Neural progenitor cell (in vitro differentiated cells): ENCODE data around the gene DNAH9. TPM values are rescaled to one million over a fixed set of nuclear protein-coding genes. Genes with fewer than 3 reads are reported as not detected.

Source experiments
- DNase-seq: peaks from one replicate; pipeline ENCODE4 v3.0.0-alpha.2; 2016; ENCODE audit warnings: low spot score
- H2AFZ ChIP-seq: fragments of 200-600 bp; sonication (generic); replicated peaks from 2 replicates; pipeline ENCODE4 v1.6.1; 2016; ENCODE audit warnings: antibody characterized with exemption
- H3F3A ChIP-seq: fragments of 200-600 bp; sonication (generic); 2 replicates; pipeline ENCODE4 v1.6.1; 2016; ENCODE audit warnings: antibody characterized with exemption, low read depth
- H3K27ac ChIP-seq: fragments of 200-600 bp; sonication (generic); 2 replicates; pipeline ENCODE4 v1.5.1; 2016; ENCODE audit warnings: mild to moderate bottlenecking
- H3K27me3 ChIP-seq: fragments of 200-600 bp; sonication (generic); 2 replicates; pipeline ENCODE4 v1.6.1; 2016; ENCODE audit warnings: mild to moderate bottlenecking, moderate library complexity
- H3K36me3 ChIP-seq: fragments of 200-600 bp; sonication (generic); 2 replicates; pipeline ENCODE4 v1.5.1; 2016
- H3K4me1 ChIP-seq: fragments of 200-600 bp; sonication (generic); 2 replicates; pipeline ENCODE4 v1.6.1; 2016; ENCODE audit warnings: mixed run types
- H3K4me2 ChIP-seq: fragments of 200-600 bp; sonication (generic); 2 replicates; pipeline ENCODE4 v1.6.1; 2016
- H3K4me3 ChIP-seq: fragments of 200-600 bp; sonication (generic); 2 replicates; pipeline ENCODE4 v1.5.1; 2016
- H3K79me2 ChIP-seq: fragments of 200-600 bp; sonication (generic); 2 replicates; pipeline ENCODE4 v1.6.1; 2016; ENCODE audit warnings: low read depth
- H3K9ac ChIP-seq: fragments of 200-600 bp; sonication (generic); 2 replicates; pipeline ENCODE4 v1.6.1; 2016
- H3K9me3 ChIP-seq: fragments of 200-600 bp; sonication (generic); 2 replicates; pipeline ENCODE4 v1.5.1; 2016; ENCODE audit warnings: low read depth
- H4K20me1 ChIP-seq: fragments of 200-600 bp; sonication (generic); 2 replicates; pipeline ENCODE4 v1.6.1; 2016; ENCODE audit warnings: low read depth
- H3K27ac Mint-ChIP-seq: 3 replicates; pipeline ENCODE4 v1.8.0; 2021; ENCODE audit warnings: mixed read lengths
- H3K27me3 Mint-ChIP-seq: 2 replicates; pipeline ENCODE4 v1.8.0; 2022; ENCODE audit warnings: low read depth, mild to moderate bottlenecking, inconsistent platforms, moderate library complexity, mixed read lengths; ENCODE audit not compliant: insufficient read depth
- H3K36me3 Mint-ChIP-seq: 3 replicates; pipeline ENCODE4 v1.8.0; 2021; ENCODE audit warnings: mixed read lengths
- H3K4me1 Mint-ChIP-seq: 3 replicates; pipeline ENCODE4 v1.8.0; 2021; ENCODE audit warnings: mixed read lengths
- H3K4me3 Mint-ChIP-seq: 3 replicates; pipeline ENCODE4 v1.8.0; 2021; ENCODE audit warnings: mild to moderate bottlenecking, moderate library complexity, mixed read lengths
- H3K9me3 Mint-ChIP-seq: 3 replicates; pipeline ENCODE4 v1.8.0; 2020; ENCODE audit warnings: mixed read lengths
- CTCF ChIP-seq: fragments of 200-600 bp; sonication (generic); IDR thresholded peaks from 2 replicates; pipeline ENCODE4 v1.5.1; 2017; ENCODE audit warnings: antibody characterized with exemption, mild to moderate bottlenecking
- EZH2 ChIP-seq: fragments of 200-600 bp; sonication (generic); IDR thresholded peaks from 2 replicates; pipeline ENCODE4 v1.6.1; 2017; ENCODE audit warnings: antibody characterized with exemption, mild to moderate bottlenecking, moderate library complexity
- EZH2phosphoT487 ChIP-seq: fragments of 200-600 bp; sonication (generic); IDR thresholded peaks from 2 replicates; pipeline ENCODE4 v1.6.1; 2017; ENCODE audit warnings: antibody characterized with exemption
- total RNA-seq: library from RNA; depleted of rRNA; stranded (reverse); fragments of >200 nt; gene quantifications from 2 replicates; pipeline ENCODE4 v1.2.3, GENCODE V29; 2015; ENCODE audit warnings: low replicate concordance

The DNAH9 gene
- total RNA-seq, 1 donor from 2014 or later, result 1.3 TPM

- Histone ChIP-seq H3K9me3 (no peaks in the 10 kb centered on the region), H3K27ac (no peak overlapping the region), H3F3A (no peaks in the 10 kb centered on the region), H3K27me3 (no peaks in the 10 kb centered on the region), H3K4me2 (no peak overlapping the region), H2AFZ (no peak overlapping the region), H3K9ac (no peak overlapping the region), H3K4me3 (no peak overlapping the region), H3K4me1 (no peaks in the 10 kb centered on the region), H3K36me3 (no peaks in the 10 kb centered on the region), H3K79me2 (no peaks in the 10 kb centered on the region), H4K20me1 (no peaks in the 10 kb centered on the region)
- Mint-ChIP-seq H3K27ac (no peak overlapping the region), H3K27me3 (no peaks in the 10 kb centered on the region), H3K4me1 (no peaks in the 10 kb centered on the region), H3K9me3 (no peaks in the 10 kb centered on the region), H3K4me3 (no peak overlapping the region), H3K36me3 (no peaks in the 10 kb centered on the region)
- TF ChIP-seq EZH2phosphoT487, result no peak
- TF ChIP-seq EZH2, result no peak
- TF ChIP-seq CTCF, result no peak
- no peak for DNase-seq
Measured at GRCh38 chr17:11795906-11796305, 197.6 kb downstream of the DNAH9 start.

DNA sequence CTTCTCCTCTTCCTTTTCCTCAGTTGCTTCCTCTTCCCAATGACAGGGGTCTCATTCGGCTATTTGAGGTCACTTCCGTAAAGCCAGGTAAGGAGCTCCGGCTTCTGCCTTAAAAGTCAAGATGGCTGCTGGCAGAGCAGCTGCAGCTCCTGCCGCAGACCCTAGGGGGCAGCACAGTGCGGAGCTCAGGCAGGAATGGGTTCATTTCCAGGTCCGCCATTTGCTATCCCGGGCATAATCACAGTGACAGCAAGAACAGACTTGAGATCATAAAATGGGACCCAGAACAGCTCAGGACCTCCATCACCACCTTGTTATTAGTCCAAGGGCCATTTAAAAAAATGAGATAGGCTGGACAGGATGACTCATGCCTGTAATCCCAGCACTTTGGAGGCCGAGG lies 199.5 kb downstream of the DNAH9 start:
- no peak overlapping the region for H3K4me3 ChIP-seq
- peaks cover 1% of the 10 kb centered on the region for H3K4me1 ChIP-seq
- no peaks in the 10 kb centered on the region for H3K36me3 ChIP-seq
- no peak overlapping the region for H3K27ac Mint-ChIP-seq
- H3F3A ChIP-seq, result no peaks in the 10 kb centered on the region
- TF ChIP-seq CTCF (peak; percentile 36), EZH2phosphoT487 (no peak)
- no peaks in the 10 kb centered on the region for H4K20me1 ChIP-seq
- H3K9me3 Mint-ChIP-seq, result no peaks in the 10 kb centered on the region
- H2AFZ ChIP-seq, result no peak overlapping the region
- no peaks in the 10 kb centered on the region for H3K9me3 ChIP-seq
- DNase-seq, result no peak
- H3K36me3 Mint-ChIP-seq, result no peaks in the 10 kb centered on the region
- no peaks in the 10 kb centered on the region for H3K79me2 ChIP-seq
- no peak overlapping the region for H3K4me3 Mint-ChIP-seq
- no peak overlapping the region for H3K27ac ChIP-seq
- H3K9ac ChIP-seq, result no peak overlapping the region
- no peak overlapping the region for H3K4me2 ChIP-seq
- no peaks in the 10 kb centered on the region for H3K4me1 Mint-ChIP-seq
- H3K27me3 ChIP-seq, result no peaks in the 10 kb centered on the region
- peaks cover 2% of the 10 kb centered on the region for H3K27me3 Mint-ChIP-seq

GRCh38 chr17:11803231-11803969 lies 205.1 kb downstream of the DNAH9 start:
- Histone ChIP-seq H3K27ac (no peak overlapping the region), H3K79me2 (no peaks in the 10 kb centered on the region), H3K9me3 (no peaks in the 10 kb centered on the region), H2AFZ (peak overlapping the region; percentile 87), H3K4me3 (no peak overlapping the region), H3K9ac (no peak overlapping the region), H3K4me1 (peaks cover 16% of the 10 kb centered on the region), H3K27me3 (no peaks in the 10 kb centered on the region), H3K4me2 (peak overlapping the region; percentile 66), H4K20me1 (no peaks in the 10 kb centered on the region), H3F3A (peaks cover 12% of the 10 kb centered on the region), H3K36me3 (no peaks in the 10 kb centered on the region)
- Mint-ChIP-seq H3K27me3 (peaks cover 2% of the 10 kb centered on the region), H3K36me3 (no peaks in the 10 kb centered on the region), H3K4me1 (peaks cover 11% of the 10 kb centered on the region), H3K9me3 (no peaks in the 10 kb centered on the region), H3K4me3 (no peak overlapping the region), H3K27ac (no peak overlapping the region)
- DNase-seq, result peak; percentile 41
- no peak for TF ChIP-seq EZH2phosphoT487
- no peak for TF ChIP-seq EZH2
- TF ChIP-seq CTCF, result no peak
